ENCODE results near the gene CD7.

- TF ChIP-seq POLR2A (IDR thresholded peaks at IDR 0.05; ENCODE audit: low read depth, low read length) = peak; percentile 56
- TF ChIP-seq TAF1 (IDR thresholded peaks at IDR 0.05; ENCODE audit: borderline replicate concordance, low read depth, low read length) = no peak
Observed at GRCh38 chr17:82272495-82273326, 44.7 kb downstream of the CD7 start.

Measured in GM12892 (cell line).